G401 (cell line): ENCODE measurements around the gene CDK5. TPM values are rescaled to one million over a fixed set of nuclear protein-coding genes. Genes with fewer than 3 reads are reported as not detected.
A peak's percentile ranks its signal among the peaks of the same experiment; 100 is the strongest.

Source experiments
- DNase-seq: peaks from one replicate; pipeline ENCODE4 v3.0.0-alpha.2; 2015; ENCODE audit warnings: low spot score
- in situ Hi-C: cut with HindIII; loops from 2 replicates; pipeline ENCODE4 v1.10.0; 2016; ENCODE audit warnings: low sequenced_read_pairs, mixed read lengths
- total RNA-seq: library from RNA; depleted of rRNA; stranded (reverse); fragments of >200 nt; shearing (Covaris generic); gene quantifications from 2 replicates; pipeline ENCODE4 v1.2.3, GENCODE V29; 2014

The CDK5 gene
- total RNA-seq, 1 experiment from 2014 or later, result 25.3 TPM

DNA sequence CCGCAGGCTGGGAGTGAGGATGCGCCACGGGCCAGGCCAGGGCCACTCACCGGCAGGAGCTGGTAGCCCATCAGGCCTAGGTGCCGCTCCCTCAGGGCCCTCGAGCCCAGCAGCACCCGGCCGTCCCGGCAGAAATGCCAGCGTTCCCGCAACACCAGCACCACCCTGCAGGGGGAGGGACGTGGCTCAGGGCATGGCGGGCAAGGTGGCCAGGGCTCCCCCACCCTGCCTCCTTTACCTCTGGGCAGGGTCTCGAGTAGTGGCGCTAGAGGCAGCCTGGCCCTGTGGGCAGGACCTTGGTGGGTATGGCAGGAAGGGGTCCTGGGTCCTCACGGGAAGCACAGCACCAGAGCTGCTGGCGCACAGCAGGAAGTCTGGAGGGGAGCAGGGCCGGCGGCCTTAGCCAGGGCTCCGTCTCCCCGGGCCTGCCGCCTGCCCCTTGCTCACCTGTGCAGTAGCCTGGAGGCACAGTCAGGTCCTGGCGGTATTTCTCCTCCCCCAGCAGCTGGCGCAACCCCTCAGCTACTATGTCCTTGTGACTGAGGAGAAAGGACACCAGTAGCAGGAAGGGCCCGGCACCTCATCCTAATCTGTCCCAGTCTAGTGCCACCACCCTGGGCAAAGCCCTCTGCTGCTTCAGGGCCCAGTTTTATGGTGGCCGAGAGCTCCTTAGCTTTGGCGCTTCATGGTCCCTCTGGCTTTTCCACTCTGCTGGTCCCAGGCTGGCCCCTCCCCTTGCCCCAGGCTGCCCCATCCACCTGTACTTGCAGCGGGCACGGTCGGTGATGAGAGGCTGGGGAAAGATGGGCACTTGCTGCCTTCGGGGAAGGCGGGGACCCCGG, 19.4 kb upstream of the CDK5 start:
- no peak for DNase-seq

DNA sequence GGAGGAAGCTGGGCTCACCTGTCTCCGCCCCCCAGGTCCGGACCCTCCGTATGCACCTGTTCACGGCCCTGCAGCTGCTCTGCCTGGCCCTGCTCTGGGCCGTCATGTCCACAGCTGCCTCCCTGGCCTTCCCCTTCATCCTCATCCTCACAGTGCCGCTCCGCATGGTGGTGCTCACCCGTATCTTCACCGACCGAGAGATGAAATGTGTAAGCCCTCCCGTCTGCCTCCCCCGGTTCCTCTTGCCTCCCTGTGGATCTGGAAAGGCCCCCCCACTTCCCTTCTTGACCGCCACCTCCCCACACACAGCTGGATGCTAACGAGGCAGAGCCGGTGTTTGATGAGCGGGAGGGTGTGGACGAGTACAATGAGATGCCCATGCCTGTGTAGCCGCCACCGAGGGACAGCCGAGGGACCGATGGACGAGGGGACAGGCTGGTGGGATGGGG, 18.3 kb upstream of the CDK5 start:
- in situ Hi-C loops, result no loop called here
- no peak for DNase-seq

More for the DNA sequence above, 19.4 kb upstream of the CDK5 start:
- in situ Hi-C loops, result no loop called here

GRCh38 chr7:151075662-151075971, 17.9 kb upstream of the CDK5 start:
- in situ Hi-C loops, result no loop called here
- DNase-seq, result no peak

GRCh38 chr7:151074817-151075661, 17.3 kb upstream of the CDK5 start:
- in situ Hi-C loops, result no loop called here

DNA sequence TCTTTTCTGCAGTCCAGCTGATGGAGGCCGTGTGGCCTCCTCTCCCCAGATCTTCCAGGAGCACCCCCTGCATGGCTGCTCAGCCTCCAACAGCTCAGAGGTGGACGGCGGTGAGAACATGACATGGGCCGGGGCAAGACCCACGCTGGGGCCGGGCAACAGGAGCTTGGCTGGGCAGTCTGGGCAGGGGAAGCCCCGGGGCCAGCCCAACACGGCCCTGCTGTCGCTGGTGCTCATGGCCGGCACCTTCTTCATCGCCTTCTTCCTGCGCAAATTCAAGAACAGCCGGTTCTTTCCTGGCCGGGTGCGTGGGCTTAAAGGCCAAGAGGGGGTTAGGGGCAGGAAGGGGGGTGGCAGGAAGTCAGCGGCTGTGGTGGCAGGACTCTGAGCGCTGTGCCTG, 16.3 kb upstream of the CDK5 start:
- DNase-seq, result no peak
- in situ Hi-C loops, result no loop called here

More at GRCh38 chr7:151074817-151075661, 17.3 kb upstream of the CDK5 start:
- DNase-seq, result no peak

- in situ Hi-C loops, result no loop called here
- DNase-seq, result no peak
Measured at GRCh38 chr7:151071032-151071866, 13.6 kb upstream of the CDK5 start.

DNA sequence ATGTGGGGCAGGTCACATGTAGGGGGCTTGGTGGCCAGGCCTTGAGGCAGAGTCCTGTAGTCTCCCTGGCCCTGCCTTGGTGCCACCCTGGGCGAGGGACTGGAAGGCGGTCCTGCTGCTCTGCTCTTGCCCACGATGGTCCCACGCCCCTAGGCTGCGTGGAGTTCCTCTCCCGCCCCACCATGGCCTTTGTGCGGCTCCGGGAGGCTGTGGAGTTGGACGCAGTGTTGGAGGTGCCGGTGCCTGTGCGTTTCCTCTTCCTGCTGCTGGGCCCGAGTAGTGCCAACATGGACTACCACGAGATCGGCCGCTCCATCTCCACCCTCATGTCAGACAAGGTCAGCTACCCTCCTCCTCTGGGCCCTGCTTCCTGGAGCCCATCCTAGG, 12.9 kb upstream of the CDK5 start:
- DNase-seq, result no peak

GRCh38 chr7:151069841-151070573, 12.3 kb upstream of the CDK5 start:
- DNase-seq, result no peak
- in situ Hi-C loops, result no loop called here

More for the DNA sequence above, 12.9 kb upstream of the CDK5 start:
- in situ Hi-C loops, result no loop called here

DNA sequence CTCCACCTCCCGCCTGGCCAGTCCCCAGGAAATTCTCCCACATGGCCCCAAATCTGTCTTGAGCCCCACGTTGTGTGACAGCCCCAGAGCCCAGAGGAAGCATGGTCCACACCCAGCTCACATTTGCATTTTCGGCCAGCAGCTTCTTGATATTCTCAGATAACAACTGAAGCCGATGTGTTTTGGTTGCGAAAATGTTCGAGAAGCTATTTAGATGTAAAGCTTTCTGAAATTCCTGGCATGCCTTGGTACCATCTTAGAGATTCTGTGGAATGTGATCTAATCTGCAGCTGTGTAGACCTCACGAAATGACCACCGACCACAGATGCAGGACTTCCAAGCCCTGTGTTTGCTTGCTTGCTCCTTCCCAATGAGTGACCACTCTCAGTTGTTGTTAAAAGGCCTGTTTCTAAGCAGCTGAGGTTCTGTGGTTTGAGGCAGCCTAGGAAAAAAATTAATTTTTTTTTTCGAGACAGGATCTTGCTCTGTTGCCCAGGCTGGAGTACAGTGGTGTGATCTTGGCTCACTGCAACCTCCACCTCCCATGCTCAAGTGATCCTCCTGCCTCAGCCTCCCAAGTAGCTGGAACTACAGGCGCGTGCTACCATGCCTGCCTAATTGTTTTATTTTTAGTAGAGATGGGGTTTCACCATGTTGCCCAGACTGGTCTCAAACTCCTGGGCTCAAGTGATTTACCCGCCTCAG, 10.5 kb upstream of the CDK5 start:
- in situ Hi-C loops, result no loop called here

DNA sequence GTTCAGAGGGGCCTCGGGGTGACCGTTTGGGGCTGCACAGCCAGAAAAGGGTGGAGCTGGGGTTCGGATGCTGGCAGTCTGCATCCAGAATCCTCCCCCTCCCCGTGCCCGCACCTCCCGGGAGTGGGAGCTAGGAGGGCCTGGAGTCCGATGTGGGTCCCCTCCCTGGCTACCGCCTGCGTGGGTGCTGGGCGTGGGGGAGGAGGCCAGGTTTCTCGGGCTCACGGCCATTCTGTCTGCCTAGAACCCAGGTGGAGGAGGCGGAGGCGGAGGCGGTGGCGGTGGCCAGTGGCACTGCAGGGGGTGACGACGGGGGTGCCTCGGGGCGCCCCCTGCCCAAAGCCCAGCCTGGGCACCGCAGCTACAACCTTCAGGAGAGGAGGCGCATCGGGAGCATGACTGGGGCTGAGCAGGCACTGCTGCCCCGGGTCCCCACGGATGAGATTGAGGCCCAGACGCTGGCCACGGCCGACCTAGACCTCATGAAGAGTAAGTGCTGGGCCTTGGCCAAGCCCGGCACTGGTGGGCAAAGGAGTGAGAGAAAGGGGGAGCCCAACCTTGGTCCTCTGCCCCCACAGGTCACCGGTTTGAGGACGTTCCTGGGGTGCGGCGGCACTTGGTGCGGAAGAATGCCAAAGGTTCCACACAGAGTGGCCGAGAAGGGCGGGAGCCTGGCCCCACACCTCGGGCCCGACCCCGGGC, 8.7 kb upstream of the CDK5 start:
- in situ Hi-C loops, result no loop called here

More for the DNA sequence above, 10.5 kb upstream of the CDK5 start:
- DNase-seq, result no peak

DNA sequence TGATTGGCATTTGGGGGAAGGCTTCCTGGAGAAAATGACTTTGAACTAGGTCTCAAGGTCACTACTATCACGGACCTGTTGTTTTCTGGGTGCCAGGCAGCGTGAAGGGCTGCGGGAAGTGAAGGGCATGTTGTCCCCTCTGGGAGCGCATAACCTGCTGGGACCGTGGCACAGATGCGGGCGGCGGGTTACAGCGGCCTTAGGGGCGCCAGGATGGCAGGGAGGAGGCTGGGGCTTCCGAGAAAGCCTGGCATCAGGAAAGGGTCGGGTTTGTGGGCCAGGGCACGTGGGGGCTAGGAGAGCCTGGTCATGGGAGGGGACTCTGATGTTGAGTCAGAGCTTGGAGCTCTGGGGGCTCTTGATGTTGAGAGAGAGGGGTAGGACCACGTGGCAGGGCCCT, 7.8 kb upstream of the CDK5 start:
- no peak for DNase-seq
- in situ Hi-C loops, result no loop called here

More for the DNA sequence above, 8.7 kb upstream of the CDK5 start:
- no peak for DNase-seq

- DNase-seq, result no peak
- in situ Hi-C loops, result no loop called here
Measured at GRCh38 chr7:151064993-151065392, 7.3 kb upstream of the CDK5 start.

DNA sequence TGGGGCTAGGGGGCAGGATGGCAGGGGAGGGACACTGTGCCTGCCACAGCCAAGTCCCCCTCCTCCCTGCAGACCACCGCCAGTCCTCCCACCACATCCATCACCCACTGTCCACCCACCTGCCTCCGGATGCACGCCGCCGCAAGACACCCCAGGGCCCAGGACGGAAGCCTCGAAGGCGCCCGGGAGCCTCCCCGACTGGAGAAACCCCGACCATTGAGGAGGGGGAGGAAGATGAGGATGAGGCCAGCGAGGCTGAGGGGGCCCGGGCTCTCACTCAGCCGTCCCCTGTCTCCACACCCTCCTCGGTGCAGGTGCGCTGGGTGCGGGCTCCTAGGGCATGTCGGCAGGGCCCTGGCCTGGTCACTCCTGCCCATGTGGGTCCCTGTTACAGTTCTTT, 6.8 kb upstream of the CDK5 start:
- DNase-seq, result no peak
- in situ Hi-C loops, result no loop called here

GRCh38 chr7:151063212-151063561, 5.5 kb upstream of the CDK5 start:
- DNase-seq, result no peak
- in situ Hi-C loops, result no loop called here

- peak; percentile 39 for DNase-seq
- in situ Hi-C loops, result no loop called here
Measured at GRCh38 chr7:151062399-151063211, 4.9 kb upstream of the CDK5 start.

DNA sequence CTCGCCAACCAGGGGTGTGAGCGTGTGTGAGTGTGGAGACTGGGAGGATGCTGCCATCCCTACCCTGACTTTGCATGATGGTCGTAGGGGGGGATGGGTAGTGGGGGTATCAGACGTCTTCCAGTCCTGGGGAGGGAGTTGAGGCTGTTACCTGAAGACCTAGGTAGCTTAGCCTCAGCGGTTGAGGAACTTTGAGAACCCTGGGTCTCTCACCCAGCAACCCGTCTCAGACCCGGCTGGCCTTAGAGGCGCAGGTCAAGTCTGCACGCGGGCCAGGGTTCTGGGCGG, 4.4 kb upstream of the CDK5 start:
- in situ Hi-C loops, result no loop called here
- DNase-seq, result no peak
